ENCODE measurements around the gene PIGC.

The PIGC gene

DNA sequence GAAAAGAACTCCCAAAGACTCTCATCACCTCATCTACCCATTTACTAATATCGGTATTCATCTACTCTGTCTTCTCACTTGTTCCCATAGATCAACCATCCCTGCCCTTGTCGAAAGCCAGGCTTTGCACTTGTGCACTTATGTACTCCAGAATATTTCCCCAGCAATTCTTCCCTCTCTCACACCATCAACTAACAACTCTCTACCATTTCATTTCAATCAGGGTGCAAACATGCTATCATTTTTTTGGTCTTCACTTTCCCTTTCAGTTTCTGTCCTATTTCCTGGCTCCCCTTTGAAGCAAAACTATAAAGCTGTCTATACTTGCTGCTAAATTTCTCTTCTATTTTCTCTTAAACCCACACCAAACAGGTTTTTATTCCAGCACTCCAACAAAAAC lies 16.7 kb downstream of the PIGC start:
- no peak for DNase-seq

DNA sequence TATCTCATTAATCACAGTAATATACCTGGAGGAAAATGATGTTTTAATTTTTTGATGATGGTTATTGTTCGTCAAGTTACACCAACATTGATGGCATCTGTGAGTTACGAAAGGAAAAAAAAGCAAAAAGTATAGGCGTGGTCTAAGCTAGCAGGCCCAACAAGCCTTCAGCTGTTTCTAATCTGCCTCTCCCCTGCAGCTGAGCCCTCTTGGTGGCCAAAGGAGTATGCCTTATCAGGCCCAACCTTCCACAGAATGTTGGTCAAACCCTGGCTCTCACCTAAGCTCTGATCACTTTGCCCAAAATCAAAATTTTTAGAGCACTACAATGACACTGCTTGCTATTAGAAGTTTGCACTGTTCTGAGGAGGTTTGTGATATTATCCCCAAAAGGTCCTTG lies 18.5 kb downstream of the PIGC start:
- DNase-seq = no peak

DNA sequence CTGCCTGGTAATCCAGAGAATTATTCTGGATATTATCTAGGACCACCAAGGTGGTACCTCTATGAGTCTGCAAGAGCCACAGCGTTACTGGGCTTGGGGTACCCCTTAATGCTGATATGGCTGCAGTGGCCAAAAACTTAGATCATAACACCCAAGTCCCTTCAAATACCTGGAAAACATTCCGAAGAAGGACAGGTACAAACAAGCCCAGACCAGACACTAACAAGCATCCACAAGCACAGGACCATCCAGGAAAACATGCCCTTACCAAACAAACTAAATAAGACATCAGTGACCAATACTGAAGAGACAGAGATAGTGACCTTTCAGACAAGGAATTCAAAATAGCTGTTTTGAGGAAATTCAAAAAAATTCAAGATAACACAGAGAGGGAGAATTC lies 20.5 kb downstream of the PIGC start:
- no peak for DNase-seq

DNA sequence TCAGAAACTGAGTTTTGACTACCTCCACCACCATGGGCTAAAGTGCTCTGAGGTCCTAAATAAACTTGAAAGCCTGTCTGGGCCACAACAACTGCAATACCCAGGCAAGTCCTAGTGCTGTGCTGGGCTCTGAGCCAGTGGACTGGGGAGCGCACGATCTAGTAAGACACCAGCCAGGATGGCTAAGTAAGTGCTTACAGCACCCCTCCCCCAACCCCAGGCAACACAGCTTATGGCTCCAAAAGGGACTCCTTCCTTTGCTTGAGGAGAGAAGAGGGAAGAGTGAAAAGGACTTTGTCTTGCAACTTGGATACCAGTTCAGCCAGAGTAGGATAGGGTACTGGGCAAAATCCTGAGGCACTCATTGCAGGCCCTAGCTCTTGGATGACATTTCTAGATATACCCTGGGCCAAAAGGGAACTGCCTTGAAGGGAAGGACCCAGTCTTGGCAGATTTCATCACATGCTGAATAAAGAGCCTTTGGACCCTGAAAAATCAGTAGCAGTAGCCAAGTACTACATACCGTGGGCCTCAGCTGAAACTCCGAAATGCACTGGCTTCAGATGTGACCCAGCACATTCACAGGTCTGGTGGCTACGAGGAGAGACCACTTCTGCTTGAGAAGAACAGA lies 21.8 kb downstream of the PIGC start:
- no peak for DNase-seq

DNA sequence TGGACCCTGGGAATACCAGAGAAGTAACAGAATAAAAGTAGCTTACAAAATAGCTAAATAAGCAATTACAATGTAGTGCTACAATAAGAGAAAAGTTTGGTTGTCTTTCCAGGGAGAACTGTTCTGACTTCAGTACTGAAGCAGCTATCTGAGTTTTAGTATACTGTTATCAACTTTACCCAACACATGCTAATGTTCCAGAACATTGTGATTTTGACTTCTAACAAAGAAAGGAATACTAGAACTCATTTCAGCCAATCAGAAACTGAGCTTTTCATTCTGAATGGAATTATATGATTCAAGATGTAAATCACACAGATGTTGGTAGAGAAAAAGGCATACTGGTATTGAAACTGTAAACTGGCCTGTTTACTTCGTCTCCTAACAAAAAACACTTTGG lies 23.5 kb downstream of the PIGC start, which contains the start of gene C1orf105:
C1orf105 (plus strand) TSS at position 301 of the 400 bp plus-strand sequence. CDS start 201 bp downstream, outside the sequence.
- no peak for DNase-seq

DNA sequence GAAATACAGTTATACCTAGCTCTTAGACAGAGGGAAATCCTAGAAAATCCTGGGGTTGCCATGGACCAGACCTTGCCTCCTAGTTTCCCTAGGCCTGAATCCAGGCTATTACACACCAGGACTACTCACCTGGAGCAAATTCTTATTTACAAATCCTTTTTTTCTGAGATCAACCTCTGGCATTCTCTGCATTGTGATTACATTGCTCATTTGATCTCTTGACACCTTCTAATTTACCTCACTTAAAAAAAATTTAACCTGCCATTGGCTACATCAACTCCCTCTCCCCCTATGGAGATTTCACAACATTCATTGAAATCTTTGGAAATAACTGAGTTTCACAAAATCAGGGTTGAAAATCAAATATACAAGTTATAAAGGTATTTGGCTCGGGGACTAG lies 26.3 kb downstream of the PIGC start:
- no peak for DNase-seq

DNA sequence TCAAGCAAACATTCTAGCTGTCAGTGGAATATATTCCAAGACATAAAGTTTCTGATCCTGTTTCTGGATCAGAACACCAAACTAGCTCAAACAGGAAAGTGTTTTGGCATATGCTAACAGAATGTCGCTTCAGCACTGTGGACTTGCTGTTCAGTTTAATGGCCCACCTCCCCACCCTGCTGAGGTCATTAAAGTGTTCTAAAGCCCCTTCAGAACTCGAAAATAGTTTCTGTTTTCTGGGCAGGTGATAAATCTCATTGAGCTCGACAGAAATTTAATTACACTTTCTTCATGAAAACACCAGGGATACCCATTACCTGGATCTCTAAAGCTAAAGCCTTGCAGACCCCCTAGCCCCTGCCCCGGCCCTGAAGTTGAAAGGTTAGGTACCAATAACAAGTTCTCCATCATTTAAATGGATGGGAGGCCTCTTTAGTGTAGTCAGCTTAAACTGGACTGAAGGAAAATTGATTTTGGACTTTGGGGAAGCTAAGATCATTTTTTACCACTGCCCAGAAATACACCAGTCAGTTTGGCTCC lies 27.3 kb downstream of the PIGC start:
- no peak for DNase-seq

DNA sequence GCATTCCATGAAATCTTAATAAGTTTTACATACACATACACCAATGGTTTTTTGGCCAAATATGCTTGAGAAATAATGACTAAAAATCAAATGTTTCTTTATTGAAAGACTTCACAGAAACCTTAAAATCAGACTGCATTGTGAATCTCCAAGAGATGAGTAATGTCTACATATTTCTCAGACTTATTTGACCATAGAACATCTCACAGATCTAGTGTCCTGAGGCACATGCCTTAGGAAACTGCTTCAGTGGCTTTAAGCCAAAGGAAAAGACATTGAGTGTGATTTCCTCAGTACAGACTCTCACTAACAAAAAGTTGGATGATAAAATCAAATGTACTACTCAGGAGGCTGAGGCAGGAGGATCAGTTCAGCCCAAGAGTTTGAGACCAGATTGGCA lies 29.5 kb downstream of the PIGC start:
- no peak for DNase-seq

DNA sequence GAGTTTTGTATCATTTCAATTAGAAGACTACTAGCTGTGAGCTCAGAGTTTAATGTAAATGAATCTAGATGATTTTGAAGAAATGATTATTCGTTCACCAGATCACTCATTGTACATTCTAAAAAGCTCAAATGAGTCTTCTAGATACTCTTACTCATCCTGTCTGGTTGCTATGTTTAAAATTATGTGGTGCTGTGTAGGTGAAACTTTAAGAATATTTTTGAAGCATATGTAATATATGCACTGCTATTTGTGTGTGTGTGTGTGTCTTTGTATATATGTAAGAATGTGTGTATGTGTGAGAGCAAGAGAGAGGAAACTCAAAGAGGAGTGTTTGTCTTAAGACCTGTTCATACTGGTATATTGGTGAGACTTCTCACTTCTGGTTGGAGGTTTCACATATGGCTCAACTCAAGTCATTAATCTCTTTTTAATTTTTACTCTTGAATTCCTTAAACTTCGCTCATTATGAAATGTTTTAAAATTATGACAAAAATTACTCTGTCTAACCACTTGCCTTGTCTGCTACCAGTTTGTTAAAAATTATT lies 32.0 kb downstream of the PIGC start:
- no peak for DNase-seq

DNA sequence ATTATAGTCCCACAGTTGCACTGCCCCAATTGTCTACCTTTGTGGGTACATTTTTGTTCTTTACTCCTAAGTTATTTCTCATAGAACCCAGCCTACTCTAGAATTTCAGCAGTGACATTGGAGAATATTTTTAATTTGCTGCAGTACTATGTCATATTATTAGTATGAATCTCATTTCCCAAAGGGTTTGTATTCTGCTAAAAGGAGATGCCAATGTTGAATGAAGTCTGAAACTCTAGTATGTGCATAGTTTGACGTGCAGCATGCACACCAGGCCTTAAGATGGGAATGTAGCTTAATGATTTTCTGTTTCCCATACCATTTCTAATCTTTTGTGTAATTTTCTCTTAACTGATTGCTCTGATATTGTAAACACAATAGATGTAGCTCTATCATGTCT lies 33.8 kb downstream of the PIGC start:
- no peak for DNase-seq

DNA sequence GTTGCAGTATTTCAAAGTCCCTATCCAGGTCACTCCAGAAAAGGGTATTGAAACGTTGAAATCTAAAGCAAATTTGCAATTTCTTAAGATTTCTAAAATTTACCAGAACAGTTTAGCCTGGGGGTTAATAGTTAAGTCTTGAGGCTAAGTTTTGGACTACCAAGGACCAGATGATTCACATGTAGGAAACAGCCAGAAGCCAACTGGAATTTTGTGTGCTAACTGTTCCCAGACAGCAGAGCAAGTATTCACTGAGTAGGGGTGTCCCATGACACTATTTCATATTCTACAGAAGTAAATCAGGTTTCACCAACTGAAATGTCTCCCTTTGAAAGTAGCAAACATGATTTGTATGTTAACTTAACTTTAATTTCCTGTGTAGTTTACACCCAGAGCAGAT lies 34.9 kb downstream of the PIGC start:
- DNase-seq = no peak

DNA sequence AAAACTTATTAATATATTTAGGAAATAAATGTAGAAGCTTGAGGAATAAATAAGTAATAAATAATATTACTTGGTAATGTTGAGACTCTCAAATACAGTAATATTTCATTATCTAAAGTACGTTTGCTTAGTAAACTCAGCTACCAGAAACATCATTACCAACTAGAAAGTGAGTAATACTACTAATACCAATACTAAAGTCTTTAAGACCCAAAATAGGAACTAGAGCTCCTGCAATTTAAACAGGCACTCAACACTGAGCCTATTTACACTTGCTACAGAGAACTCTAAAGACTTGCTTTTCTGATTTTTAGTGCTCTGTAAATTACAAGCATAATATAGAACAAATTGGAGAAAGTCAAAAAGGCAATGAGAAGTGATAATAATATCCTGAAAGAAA lies 36.9 kb downstream of the PIGC start:
- DNase-seq = no peak

DNA sequence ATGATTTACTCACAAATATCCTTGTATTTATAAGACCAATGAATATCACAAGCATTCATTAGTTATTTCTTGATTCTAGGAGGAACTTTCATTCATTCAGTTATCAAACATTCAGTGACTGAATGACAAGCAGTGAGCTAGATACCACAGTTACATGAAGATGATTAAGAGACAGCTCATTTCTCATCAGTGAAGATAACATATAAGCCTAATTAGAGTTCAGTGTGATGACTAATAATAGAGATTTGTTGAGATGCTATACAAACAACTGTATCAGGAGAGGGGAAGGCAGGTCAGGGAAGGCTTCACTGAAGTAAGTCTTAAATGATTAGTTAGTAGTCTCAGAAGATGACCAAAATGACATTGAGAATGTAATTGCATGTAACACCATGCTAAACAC lies 38.0 kb downstream of the PIGC start:
- no peak for DNase-seq

DNA sequence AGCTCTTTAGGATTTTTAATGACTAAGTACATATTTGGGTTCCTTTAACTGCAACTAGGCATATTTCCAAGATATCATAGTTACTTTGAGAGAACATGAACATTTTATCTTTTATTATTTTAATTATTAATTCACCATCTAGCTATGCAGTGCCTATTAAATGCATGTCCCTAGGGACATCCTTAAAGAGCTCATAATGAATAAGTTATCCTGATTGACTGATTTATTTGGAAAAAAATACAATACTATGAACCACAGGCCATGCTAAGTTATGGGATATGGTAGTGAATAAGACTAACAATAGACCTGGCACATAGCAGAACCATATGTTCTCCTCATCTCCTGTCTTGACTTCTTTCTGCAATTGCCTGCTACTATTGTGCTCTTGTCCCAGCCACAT lies 39.7 kb downstream of the PIGC start:
- DNase-seq = no peak

DNA sequence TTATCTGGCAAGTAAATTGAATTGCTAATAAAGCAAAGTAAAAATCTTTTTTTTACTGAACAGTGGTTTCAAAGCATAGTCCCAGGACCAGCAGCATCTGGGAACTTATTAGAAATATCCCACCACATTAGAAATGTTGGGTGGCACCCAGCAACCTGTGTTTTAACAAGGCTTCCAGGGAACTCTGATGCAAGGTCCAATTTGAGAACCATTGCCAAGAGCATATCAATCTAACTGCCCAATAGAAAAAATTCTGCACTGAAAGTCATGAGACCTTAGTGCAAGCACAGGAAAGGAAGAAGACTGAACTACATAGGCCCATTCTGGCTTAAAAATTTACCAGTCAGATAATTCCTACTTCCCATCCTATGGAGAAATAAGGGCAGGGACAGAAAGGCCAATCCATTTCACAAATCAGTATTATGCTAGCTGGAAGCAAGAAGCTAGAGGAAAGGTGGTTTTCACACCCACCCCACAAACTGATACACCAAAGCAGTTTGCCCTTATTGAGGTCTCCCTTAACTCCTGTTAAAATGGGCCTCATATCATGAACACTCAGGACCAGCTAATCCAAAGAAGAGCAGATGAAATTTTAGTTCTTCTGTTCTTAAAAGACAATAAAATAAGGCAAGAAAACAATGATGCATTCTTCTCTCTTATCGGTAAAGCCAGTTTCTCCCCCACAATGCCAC lies 40.8 kb downstream of the PIGC start:
- DNase-seq = no peak

DNA sequence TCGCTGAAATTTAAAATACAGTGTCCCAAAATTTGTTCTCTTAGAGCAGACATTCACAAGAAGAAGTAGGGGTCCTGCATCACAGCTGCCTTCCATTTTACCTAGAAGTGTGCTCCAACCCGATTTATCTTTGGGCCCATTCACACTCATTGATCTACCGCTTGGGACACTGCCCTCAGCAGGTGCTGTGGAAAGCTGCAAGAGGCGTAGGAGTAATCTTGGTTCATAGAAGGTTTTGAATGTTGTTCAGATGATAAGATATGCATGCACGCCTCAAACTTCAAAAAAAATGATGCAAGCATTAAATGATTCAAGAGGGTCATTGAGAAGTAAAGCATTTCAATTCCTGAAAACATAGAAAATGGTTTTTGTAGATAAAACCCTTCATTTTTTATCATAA lies 42.0 kb downstream of the PIGC start:
- peak; percentile 11 to 29 for DNase-seq

DNA sequence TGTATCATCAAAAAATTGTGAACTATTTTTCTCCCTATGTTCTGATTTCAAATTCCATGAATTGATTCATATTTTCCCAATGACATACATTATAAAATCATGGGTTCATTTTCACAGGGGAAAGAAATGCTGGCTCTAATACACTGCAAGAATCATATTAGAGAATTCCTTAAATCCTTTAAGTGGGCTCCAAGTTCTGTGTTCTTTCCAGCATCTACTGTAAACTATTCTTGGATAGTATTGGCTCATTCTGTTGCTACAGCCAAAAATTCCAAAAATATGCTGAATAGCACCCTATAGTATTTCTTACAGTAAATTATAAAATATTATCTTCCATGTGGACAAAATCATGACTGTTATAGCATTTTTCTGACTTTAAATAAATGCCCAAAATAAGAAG lies 42.4 kb downstream of the PIGC start:
- DNase-seq = no peak

DNA sequence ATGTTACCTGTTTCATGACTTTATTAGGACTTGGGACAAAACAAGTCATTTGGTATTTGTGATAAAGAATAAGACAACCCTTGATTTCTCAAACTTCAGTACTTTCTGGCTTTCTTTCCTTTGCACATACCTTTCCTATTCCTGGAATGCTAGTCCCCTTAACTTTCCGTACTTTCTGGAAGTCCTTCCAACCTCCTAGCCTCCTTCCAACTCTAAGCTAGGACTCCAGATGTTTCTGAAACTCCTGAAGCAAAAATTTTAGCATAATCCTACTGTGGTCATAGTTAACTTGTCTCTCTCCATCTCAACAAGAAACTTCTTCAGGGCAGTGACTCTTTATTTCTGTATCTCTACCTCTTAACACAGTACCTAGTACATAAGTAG lies 43.2 kb downstream of the PIGC start:
- no peak for DNase-seq

DNA sequence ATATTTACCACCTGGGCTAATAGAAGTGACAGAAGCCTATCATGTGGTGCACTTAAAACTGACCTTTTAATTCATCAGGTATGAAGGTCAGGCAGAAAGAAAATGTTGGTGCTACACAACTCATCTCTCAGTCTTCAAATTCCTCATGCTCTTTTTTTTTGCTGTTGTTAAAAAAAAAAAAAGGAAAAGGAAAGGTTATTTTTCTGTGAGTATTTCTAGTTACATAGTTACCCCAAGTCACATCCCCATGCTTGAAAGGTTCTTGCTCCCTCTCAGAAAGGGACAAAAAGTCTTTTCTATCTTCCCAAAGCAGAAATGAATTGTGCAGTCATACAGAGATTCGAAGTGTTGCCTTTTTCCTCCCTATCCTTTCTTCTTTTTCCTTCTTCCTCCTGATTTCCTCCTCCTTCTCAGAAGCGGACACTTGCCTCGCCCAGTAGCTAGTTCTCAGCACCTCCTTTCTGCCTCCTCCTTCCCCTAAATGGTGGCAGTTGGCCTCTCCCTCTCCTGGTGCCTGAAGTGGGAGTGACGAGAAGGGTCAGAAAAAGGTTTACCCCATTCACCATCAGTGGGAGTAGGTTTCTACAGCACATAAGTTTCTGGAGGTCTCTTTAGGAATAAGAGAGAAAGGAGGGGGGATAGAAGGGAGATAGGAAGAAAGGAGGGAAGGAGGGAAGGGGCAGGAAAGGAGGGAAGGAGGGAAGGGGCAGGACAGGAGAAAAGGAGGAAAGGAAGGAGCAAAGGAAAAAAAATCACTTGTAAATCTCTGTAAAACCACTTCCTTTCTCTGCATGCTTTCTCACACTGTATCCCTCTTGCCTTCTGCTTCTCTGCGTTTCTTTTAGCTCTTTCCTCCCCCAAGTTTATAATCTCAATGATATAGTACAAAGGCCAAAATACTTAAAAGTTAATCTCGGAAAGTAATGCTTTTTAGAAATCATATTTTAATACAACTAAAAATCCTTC lies 43.8 kb downstream of the PIGC start:
- no peak for DNase-seq

DNA sequence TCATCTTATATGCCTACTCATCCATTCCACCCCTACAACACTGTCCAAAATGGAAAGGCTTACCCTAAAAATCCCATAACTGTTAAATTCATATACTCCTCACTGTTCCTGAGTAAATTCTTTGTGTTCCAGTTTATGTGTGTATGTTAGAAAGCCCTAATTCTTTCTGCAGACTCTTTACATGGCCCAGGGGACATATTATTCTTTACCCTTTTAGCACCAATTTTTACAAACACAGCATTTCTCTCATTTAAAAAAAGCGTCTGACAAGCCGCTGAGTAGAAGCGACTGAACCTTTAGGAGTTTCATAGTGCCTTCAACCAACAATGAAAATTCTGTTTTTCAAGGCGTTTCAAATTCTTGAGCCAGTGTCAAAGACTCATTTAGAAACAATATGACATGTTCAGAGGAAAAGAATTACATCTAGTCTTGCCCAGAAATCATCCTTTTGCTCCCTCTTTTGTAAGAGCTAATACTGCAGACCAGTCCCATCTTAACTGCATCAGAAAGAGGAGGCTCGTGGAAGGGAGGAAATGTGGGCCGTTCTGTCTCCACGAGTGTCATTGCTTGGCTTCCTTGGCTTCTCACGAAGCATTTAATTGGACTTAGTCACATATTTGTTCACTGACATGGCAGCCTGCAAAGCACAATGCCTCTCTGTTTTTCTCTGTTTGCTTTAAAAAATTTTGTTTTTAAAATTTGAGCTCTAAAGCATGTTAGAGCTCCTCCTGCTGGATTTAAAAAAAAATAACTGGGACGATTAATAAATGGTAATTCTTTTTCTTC lies 44.7 kb downstream of the PIGC start:
- peak; percentile 38 to 64 for DNase-seq

DNA sequence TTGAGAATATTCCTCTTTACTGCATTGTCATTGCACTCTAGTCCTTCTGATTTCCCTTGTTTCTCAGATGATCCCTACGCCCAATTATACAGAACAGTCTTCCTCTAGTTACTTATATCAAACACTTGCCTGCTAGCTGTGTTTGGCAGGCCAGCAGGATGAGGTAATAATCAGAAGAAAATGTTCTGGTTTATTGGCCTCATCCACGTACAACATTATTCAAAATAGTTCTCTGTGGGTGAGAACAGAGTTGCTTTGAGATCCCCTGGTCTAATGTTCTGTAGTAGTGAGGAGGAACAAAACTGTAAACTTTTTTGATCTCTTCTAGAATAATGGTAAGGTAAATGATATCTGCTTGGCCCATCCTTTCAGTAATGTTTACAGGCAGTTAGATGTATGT lies 45.7 kb downstream of the PIGC start:
- no peak for DNase-seq

DNA sequence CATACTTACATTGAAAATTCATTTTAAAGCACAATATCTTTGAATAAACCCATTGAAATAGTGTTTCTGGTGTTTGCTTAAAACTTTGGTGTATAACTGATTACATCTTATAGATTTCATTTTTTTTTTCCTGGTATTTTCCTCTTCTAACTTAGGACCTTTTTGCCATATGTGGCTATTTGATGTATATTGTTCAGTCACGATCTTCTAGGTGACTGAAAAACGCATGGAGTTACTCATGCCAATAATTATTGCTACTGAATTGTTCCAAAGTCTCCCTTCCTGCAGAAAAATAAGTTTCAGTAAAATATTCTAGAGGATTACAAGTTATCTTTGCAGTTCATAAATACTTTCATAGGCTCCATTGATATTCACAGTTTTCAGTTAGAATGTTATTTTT lies 46.2 kb downstream of the PIGC start:
- no peak for DNase-seq

All from Kasumi-1 (cell line).